Stomach smooth muscle (tissue), 2 donors: ENCODE results near the gene PTPRK.

ENCODE experiments used
- H3K27ac ChIP-seq: one replicate; pipeline ENCODE4 v1.7.0; 2013; ENCODE audit warnings: mild to moderate bottlenecking, low read length, inconsistent platforms
- H3K27me3 ChIP-seq, 2 donors: one replicate each; pipeline ENCODE4 v1.7.0; 2013; ENCODE audit warnings: low read length in 2 of 2; ENCODE audit not compliant: insufficient read depth in 2 of 2, control insufficient read depth in 1 of 2
- H3K36me3 ChIP-seq, 2 donors: one replicate each; pipeline ENCODE4 v1.7.0; 2013; ENCODE audit warnings: low read length in 2 of 2; ENCODE audit not compliant: control insufficient read depth in 2 of 2, insufficient read depth in 2 of 2
- H3K4me1 ChIP-seq: one replicate; pipeline ENCODE4 v1.7.0; 2013; ENCODE audit warnings: low read length; ENCODE audit not compliant: control insufficient read depth, insufficient read depth
- H3K4me3 ChIP-seq, 2 donors: one replicate each; pipeline ENCODE4 v1.7.0; 2013; ENCODE audit warnings: low read length in 2 of 2
- H3K9ac ChIP-seq, 2 donors: one replicate each; pipeline ENCODE4 v1.7.0; 2013; ENCODE audit warnings: low read length in 2 of 2, mild to moderate bottlenecking in 1 of 2
- H3K9me3 ChIP-seq, 2 donors: one replicate each; pipeline ENCODE4 v1.7.0; 2013; ENCODE audit warnings: low read length in 2 of 2; ENCODE audit not compliant: control insufficient read depth in 2 of 2
- donor health status: healthy.
- donor health status: Pancreatic carcinoma.

Gene PTPRK

GRCh38 chr6:128225612-128226011 is 294.8 kb downstream of the PTPRK start:
- Histone ChIP-seq H3K9me3 (no peaks in the 10 kb centered on the region), H3K27ac (no peak overlapping the region), H3K4me3 (no peak overlapping the region), H3K9ac (no peak overlapping the region), H3K27me3 (no peaks in the 10 kb centered on the region), H3K4me1 (no peaks in the 10 kb centered on the region), H3K36me3 (no peaks in the 10 kb centered on the region)

DNA sequence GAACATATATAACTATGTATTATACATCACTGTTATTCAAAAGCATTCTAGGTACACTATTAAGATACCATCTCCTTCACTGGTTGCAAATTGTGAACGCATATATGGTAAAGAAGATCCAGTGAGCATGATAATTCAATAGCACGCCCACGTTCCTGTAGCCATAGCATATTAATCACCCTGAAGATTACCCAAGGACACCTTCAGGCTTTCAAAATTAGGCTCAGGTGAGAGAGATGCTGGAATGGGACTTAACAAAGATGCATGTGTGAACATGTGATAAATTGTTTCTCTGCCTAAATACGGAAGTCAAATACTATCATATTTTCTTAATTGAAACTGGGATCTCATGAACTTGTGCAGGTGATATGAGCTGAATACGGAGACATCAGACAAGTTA is 303.5 kb downstream of the PTPRK start:
- H3K36me3 ChIP-seq: no peaks in the 10 kb centered on the region
- no peak overlapping the region for H3K4me3 ChIP-seq
- no peaks in the 10 kb centered on the region for H3K9me3 ChIP-seq
- no peak overlapping the region for H3K27ac ChIP-seq
- H3K4me1 ChIP-seq: no peaks in the 10 kb centered on the region
- H3K27me3 ChIP-seq: no peaks in the 10 kb centered on the region
- H3K9ac ChIP-seq: no peak overlapping the region

DNA sequence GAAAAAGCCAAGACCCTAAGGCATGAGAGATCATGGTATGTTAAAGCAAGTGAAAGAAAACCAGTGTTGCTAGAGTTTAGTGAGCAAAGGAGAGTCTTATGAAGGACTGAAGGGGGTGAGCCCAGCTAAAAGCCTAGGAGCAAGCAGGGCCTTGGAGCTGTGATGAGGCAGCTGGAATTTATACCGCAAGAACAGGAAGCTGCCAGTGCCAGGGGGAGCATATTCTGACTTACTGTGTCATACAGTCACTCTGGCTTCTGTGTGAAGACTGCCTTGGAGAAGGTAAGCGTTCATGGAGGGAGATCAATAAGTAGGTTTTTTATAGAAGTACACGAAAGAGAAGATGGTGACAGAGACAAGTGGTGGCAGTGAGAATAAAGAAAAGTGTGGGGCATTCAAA is 310.6 kb downstream of the PTPRK start:
- Histone ChIP-seq H3K36me3 (no peaks in the 10 kb centered on the region), H3K9ac (no peak overlapping the region), H3K4me3 (no peak overlapping the region), H3K27ac (no peak overlapping the region), H3K27me3 (no peaks in the 10 kb centered on the region), H3K9me3 (no peaks in the 10 kb centered on the region), H3K4me1 (no peaks in the 10 kb centered on the region)

GRCh38 chr6:128208851-128209580 is 311.4 kb downstream of the PTPRK start:
- Histone ChIP-seq H3K9ac (no peak overlapping the region), H3K4me3 (no peak overlapping the region), H3K4me1 (no peaks in the 10 kb centered on the region), H3K27ac (no peak overlapping the region), H3K36me3 (no peaks in the 10 kb centered on the region), H3K27me3 (no peaks in the 10 kb centered on the region), H3K9me3 (no peaks in the 10 kb centered on the region)

DNA sequence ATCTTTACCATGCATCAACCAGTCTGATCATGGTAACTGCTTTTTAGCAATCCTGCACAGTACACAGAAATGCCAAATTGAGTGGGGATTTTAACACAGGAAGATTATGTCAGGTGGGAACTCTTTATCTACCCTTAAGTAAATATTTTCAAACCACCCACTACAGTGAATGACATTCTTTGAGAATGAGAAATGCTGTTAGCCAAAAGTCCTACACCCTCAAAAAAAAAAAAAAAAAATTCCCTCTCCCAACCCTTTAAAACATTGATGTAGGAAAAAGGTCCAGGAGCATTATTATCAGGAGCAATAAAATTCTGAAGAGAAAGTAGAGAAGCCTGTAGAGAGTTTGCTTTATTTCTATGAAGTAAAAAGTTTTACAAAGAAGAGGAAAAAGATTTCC is 312.3 kb downstream of the PTPRK start:
- no peaks in the 10 kb centered on the region for H3K27me3 ChIP-seq
- H3K9ac ChIP-seq: no peak overlapping the region
- H3K36me3 ChIP-seq: no peaks in the 10 kb centered on the region

GRCh38 chr6:128206610-128207426 is 313.6 kb downstream of the PTPRK start:
- Histone ChIP-seq H3K4me3 (no peak overlapping the region), H3K9me3 (no peaks in the 10 kb centered on the region), H3K4me1 (no peaks in the 10 kb centered on the region), H3K36me3 (no peaks in the 10 kb centered on the region), H3K27me3 (no peaks in the 10 kb centered on the region), H3K27ac (no peak overlapping the region), H3K9ac (no peak overlapping the region)

More for the DNA sequence above, 312.3 kb downstream of the PTPRK start:
- Histone ChIP-seq H3K9me3 (no peaks in the 10 kb centered on the region), H3K4me3 (no peak overlapping the region), H3K27ac (no peak overlapping the region), H3K4me1 (no peaks in the 10 kb centered on the region)

DNA sequence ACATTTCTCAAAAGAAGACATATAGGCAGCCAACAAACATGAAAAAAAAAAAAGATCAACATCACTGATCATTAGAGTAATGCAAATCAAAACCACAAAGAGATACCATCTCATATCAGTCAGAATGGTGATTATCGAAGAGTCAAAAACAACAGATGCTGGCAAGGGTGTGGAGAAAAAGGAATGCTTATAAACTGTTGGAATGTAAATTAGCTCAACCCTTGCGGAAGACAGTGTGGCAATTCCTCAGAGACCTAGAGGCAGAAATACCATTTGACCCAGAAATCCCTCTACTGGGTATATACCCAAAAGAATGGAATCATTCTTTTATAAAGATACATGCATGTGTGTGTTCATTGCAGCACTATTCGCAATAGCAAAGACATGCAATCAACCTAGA is 315.8 kb downstream of the PTPRK start:
- no peaks in the 10 kb centered on the region for H3K36me3 ChIP-seq
- no peak overlapping the region for H3K27ac ChIP-seq
- H3K4me3 ChIP-seq: no peak overlapping the region
- H3K9me3 ChIP-seq: no peaks in the 10 kb centered on the region
- H3K4me1 ChIP-seq: no peaks in the 10 kb centered on the region
- no peak overlapping the region for H3K9ac ChIP-seq
- H3K27me3 ChIP-seq: no peaks in the 10 kb centered on the region

DNA sequence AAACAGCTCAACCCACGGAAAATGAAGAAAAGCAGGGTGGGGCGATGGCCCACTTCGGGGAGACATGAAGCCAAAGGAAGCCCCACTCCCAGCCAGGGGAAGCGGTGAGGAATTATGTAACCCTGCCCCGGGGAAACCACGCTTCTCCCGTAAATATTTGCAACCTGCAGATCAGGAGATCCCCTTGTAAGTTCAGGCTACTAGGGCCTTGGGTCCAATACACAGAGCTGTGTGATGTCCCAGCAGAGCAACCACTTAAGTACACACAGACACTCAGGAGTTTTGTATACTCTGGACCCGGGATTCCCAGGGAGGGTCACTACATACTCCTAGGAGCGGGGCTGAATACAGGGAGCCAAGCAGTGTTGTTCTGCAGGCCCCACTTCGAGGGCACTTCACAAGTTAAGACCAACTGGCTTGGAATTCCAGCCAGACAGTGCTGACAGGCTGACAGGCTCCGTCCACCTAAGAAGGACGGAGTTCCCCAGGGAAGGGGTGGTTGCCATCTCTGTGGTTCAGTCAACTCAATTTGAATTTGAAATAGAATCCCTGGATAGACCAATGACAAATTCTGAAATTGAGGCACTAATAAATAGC is 318.1 kb downstream of the PTPRK start:
- no peak overlapping the region for H3K9ac ChIP-seq
- no peaks in the 10 kb centered on the region for H3K36me3 ChIP-seq
- H3K4me1 ChIP-seq: no peaks in the 10 kb centered on the region
- H3K4me3 ChIP-seq: no peak overlapping the region
- no peaks in the 10 kb centered on the region for H3K9me3 ChIP-seq
- no peaks in the 10 kb centered on the region for H3K27me3 ChIP-seq
- H3K27ac ChIP-seq: no peak overlapping the region

- no peaks in the 10 kb centered on the region for H3K4me1 ChIP-seq
- no peak overlapping the region for H3K27ac ChIP-seq
- H3K9me3 ChIP-seq: no peaks in the 10 kb centered on the region
- no peaks in the 10 kb centered on the region for H3K27me3 ChIP-seq
- H3K4me3 ChIP-seq: no peak overlapping the region
- H3K9ac ChIP-seq: no peak overlapping the region
- no peaks in the 10 kb centered on the region for H3K36me3 ChIP-seq
Observed at GRCh38 chr6:128200789-128201188, 319.6 kb downstream of the PTPRK start.

GRCh38 chr6:128199461-128199860 is 320.9 kb downstream of the PTPRK start:
- Histone ChIP-seq H3K9me3 (no peaks in the 10 kb centered on the region), H3K4me3 (no peak overlapping the region)

GRCh38 chr6:128192972-128193371 is 327.4 kb downstream of the PTPRK start:
- no peak overlapping the region for H3K27ac ChIP-seq
- no peaks in the 10 kb centered on the region for H3K27me3 ChIP-seq
- no peaks in the 10 kb centered on the region for H3K4me1 ChIP-seq
- H3K9ac ChIP-seq: no peak overlapping the region
- no peaks in the 10 kb centered on the region for H3K36me3 ChIP-seq
- H3K9me3 ChIP-seq: no peaks in the 10 kb centered on the region
- no peak overlapping the region for H3K4me3 ChIP-seq

More at GRCh38 chr6:128199461-128199860, 320.9 kb downstream of the PTPRK start:
- H3K36me3 ChIP-seq: no peaks in the 10 kb centered on the region
- no peak overlapping the region for H3K9ac ChIP-seq
- no peaks in the 10 kb centered on the region for H3K27me3 ChIP-seq
- no peaks in the 10 kb centered on the region for H3K4me1 ChIP-seq
- H3K27ac ChIP-seq: no peak overlapping the region
